ENCODE results near the gene SERPINI1. TPM values are rescaled to one million over a fixed set of nuclear protein-coding genes. Genes with fewer than 3 reads are reported as not detected.

The SERPINI1 gene
- total RNA-seq, 1 donor from 2014 or later = 15.5 TPM

- Mint-ChIP-seq H3K4me3 (ENCODE audit: unreplicated experiment) (no peak overlapping the region), H3K27ac (ENCODE audit: unreplicated experiment) (no peak overlapping the region), H3K9me3 (ENCODE audit: unreplicated experiment) (no peaks in the 10 kb centered on the region), H3K27me3 (ENCODE audit: unreplicated experiment) (no peaks in the 10 kb centered on the region), H3K4me1 (ENCODE audit: unreplicated experiment) (no peaks in the 10 kb centered on the region), H3K36me3 (ENCODE audit: low read depth, unreplicated experiment) (peaks cover 15% of the 10 kb centered on the region)
- DNase-seq (ENCODE audit: low spot score) = no peak
- TF ChIP-seq, protein P1, sequence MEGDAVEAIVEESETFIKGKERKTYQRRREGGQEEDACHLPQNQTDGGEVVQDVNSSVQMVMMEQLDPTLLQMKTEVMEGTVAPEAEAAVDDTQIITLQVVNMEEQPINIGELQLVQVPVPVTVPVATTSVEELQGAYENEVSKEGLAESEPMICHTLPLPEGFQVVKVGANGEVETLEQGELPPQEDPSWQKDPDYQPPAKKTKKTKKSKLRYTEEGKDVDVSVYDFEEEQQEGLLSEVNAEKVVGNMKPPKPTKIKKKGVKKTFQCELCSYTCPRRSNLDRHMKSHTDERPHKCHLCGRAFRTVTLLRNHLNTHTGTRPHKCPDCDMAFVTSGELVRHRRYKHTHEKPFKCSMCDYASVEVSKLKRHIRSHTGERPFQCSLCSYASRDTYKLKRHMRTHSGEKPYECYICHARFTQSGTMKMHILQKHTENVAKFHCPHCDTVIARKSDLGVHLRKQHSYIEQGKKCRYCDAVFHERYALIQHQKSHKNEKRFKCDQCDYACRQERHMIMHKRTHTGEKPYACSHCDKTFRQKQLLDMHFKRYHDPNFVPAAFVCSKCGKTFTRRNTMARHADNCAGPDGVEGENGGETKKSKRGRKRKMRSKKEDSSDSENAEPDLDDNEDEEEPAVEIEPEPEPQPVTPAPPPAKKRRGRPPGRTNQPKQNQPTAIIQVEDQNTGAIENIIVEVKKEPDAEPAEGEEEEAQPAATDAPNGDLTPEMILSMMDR (IDR thresholded peaks at IDR 0.05; ENCODE audit: unreplicated experiment) = no peak
Observed at GRCh38 chr3:167761302-167761701, 25.8 kb downstream of the SERPINI1 start.

GRCh38 chr3:167762296-167762695 is 26.8 kb downstream of the SERPINI1 start:
- H3K4me3 Mint-ChIP-seq (ENCODE audit: unreplicated experiment) = no peak overlapping the region
- H3K9me3 Mint-ChIP-seq (ENCODE audit: unreplicated experiment) = no peaks in the 10 kb centered on the region
- DNase-seq (ENCODE audit: low spot score) = no peak
- TF ChIP-seq, protein P1 (IDR thresholded peaks at IDR 0.05; ENCODE audit: unreplicated experiment) = no peak
- H3K27me3 Mint-ChIP-seq (ENCODE audit: unreplicated experiment) = no peaks in the 10 kb centered on the region
- H3K36me3 Mint-ChIP-seq (ENCODE audit: low read depth, unreplicated experiment) = peaks cover 15% of the 10 kb centered on the region
- H3K4me1 Mint-ChIP-seq (ENCODE audit: unreplicated experiment) = no peaks in the 10 kb centered on the region
- no peak overlapping the region for H3K27ac Mint-ChIP-seq (ENCODE audit: unreplicated experiment)

GRCh38 chr3:167772992-167773391 is 37.5 kb downstream of the SERPINI1 start:
- Mint-ChIP-seq H3K27ac (ENCODE audit: unreplicated experiment) (no peak overlapping the region), H3K27me3 (ENCODE audit: unreplicated experiment) (no peaks in the 10 kb centered on the region), H3K4me3 (ENCODE audit: unreplicated experiment) (no peak overlapping the region), H3K4me1 (ENCODE audit: unreplicated experiment) (peaks cover 9% of the 10 kb centered on the region), H3K9me3 (ENCODE audit: unreplicated experiment) (no peaks in the 10 kb centered on the region), H3K36me3 (ENCODE audit: low read depth, unreplicated experiment) (peaks cover 4% of the 10 kb centered on the region)
- TF ChIP-seq, protein P1 (IDR thresholded peaks at IDR 0.05; ENCODE audit: unreplicated experiment) = no peak
- DNase-seq (ENCODE audit: low spot score) = no peak

- Mint-ChIP-seq H3K9me3 (ENCODE audit: unreplicated experiment) (no peaks in the 10 kb centered on the region), H3K36me3 (ENCODE audit: low read depth, unreplicated experiment) (peaks cover 7% of the 10 kb centered on the region), H3K27ac (ENCODE audit: unreplicated experiment) (no peak overlapping the region), H3K27me3 (ENCODE audit: unreplicated experiment) (no peaks in the 10 kb centered on the region), H3K4me3 (ENCODE audit: unreplicated experiment) (no peak overlapping the region), H3K4me1 (ENCODE audit: unreplicated experiment) (peaks cover 9% of the 10 kb centered on the region)
- DNase-seq (ENCODE audit: low spot score) = no peak
- TF ChIP-seq, protein P1 (IDR thresholded peaks at IDR 0.05; ENCODE audit: unreplicated experiment) = no peak
Observed at GRCh38 chr3:167773584-167773983, 38.1 kb downstream of the SERPINI1 start.

GRCh38 chr3:167776066-167776685 is 40.7 kb downstream of the SERPINI1 start:
- Mint-ChIP-seq H3K4me3 (ENCODE audit: unreplicated experiment) (no peak overlapping the region), H3K4me1 (ENCODE audit: unreplicated experiment) (peaks cover 9% of the 10 kb centered on the region), H3K27ac (ENCODE audit: unreplicated experiment) (no peak overlapping the region)

More at GRCh38 chr3:167776066-167776685, 40.7 kb downstream of the SERPINI1 start:
- Mint-ChIP-seq H3K36me3 (ENCODE audit: low read depth, unreplicated experiment) (peaks cover 7% of the 10 kb centered on the region), H3K27me3 (ENCODE audit: unreplicated experiment) (no peaks in the 10 kb centered on the region), H3K9me3 (ENCODE audit: unreplicated experiment) (no peaks in the 10 kb centered on the region)
- TF ChIP-seq, protein P1 (IDR thresholded peaks at IDR 0.05; ENCODE audit: unreplicated experiment) = no peak
- no peak for DNase-seq (ENCODE audit: low spot score)
